Astrocyte of the hippocampus (primary cell): ENCODE data around the gene TTK.

Experiments
- DNase-seq: peaks from one replicate; pipeline ENCODE4 v3.0.0; 2011; ENCODE audit warnings: low read depth, low spot score

TTK gene

GRCh38 chr6:80004173-80005072 is at the start of gene TTK:
Gene TTK, plus strand, starts transcription at chr6:80004649. Its CDS starts 1,195 bp downstream, at chr6:80005844.
- peak; percentile 98 for DNase-seq

GRCh38 chr6:79954849-79955248 is 49.6 kb upstream of the TTK start:
- no peak for DNase-seq

GRCh38 chr6:79964607-79965081 is 39.8 kb upstream of the TTK start:
- peak; percentile 2 for DNase-seq

GRCh38 chr6:79967178-79967577 is 37.3 kb upstream of the TTK start:
- DNase-seq: no peak

GRCh38 chr6:79969784-79970183 is 34.7 kb upstream of the TTK start:
- DNase-seq: no peak

- no peak for DNase-seq
Measured at GRCh38 chr6:79971193-79971592, 33.3 kb upstream of the TTK start.

- no peak for DNase-seq
Measured at GRCh38 chr6:79981652-79982051, 22.8 kb upstream of the TTK start.

- DNase-seq: peak; percentile 85
Measured at GRCh38 chr6:79984261-79984660, 20.2 kb upstream of the TTK start.

- no peak for DNase-seq
Measured at GRCh38 chr6:79985128-79985527, 19.3 kb upstream of the TTK start.

GRCh38 chr6:79989641-79990040 is 14.8 kb upstream of the TTK start:
- DNase-seq: no peak

GRCh38 chr6:79993012-79993910 is 11.2 kb upstream of the TTK start:
- DNase-seq: no peak

- no peak for DNase-seq
Measured at GRCh38 chr6:79993911-79994309, 10.5 kb upstream of the TTK start.

GRCh38 chr6:79997728-79998127 is 6.7 kb upstream of the TTK start:
- no peak for DNase-seq

GRCh38 chr6:80001337-80001736 is 3.1 kb upstream of the TTK start:
- DNase-seq: no peak

GRCh38 chr6:80003826-80004172 is 650 bp upstream of the TTK start:
- DNase-seq: no peak

GRCh38 chr6:80005406-80005805 is 957 bp downstream of the TTK start:
- DNase-seq: no peak

- no peak for DNase-seq
Measured at GRCh38 chr6:80006541-80006940, 2.1 kb downstream of the TTK start.

- no peak for DNase-seq
Measured at GRCh38 chr6:80009531-80009930, 5.1 kb downstream of the TTK start.

- DNase-seq: no peak
Measured at GRCh38 chr6:80010288-80010687, 5.8 kb downstream of the TTK start.

GRCh38 chr6:80015839-80016435 is 11.5 kb downstream of the TTK start:
- no peak for DNase-seq

GRCh38 chr6:80020381-80021120 is 16.1 kb downstream of the TTK start:
- no peak for DNase-seq
